GM12878 (cell line): ENCODE data around the gene SELPLG. TPM values are rescaled to one million over a fixed set of nuclear protein-coding genes. Genes with fewer than 3 reads are reported as not detected.

ENCODE experiments used
- ATAC-seq: fragments of 200-7000 bp; cut with Tn5 transposase; 3 replicates; pipeline ENCODE4 v1.9.1; 2020; ENCODE audit warnings: mild to moderate bottlenecking, moderate library complexity
- BruUV-seq: library from RNA; stranded (reverse); fragments of 400-500 nt; replicated peaks from 2 replicates; lab custom pipeline; 2021; lab: Mats Ljungman, UMichigan
- CTCF ChIA-PET: fragments of 300-600 bp; sonication (Branson Sonifier 250); formaldehyde crosslinking; extraction: SDS; loops from one replicate; lab custom pipeline; 2021; ENCODE audit warnings: inconsistent platforms; lab: Yijun Ruan, JAX
- POLR2A ChIA-PET: fragments of 350-600 bp; formaldehyde crosslinking; extraction: SDS; loops from one replicate; lab custom pipeline; 2021; ENCODE audit warnings: inconsistent platforms; lab: Charles Lee
- RAD21 ChIA-PET: fragments of 300-600 bp; sonication (Branson Sonifier 250); formaldehyde crosslinking; loops from one replicate; lab custom pipeline; 2023; ENCODE audit warnings: antibody characterized with exemption; ENCODE audit not compliant: unreplicated experiment; lab: Charles Lee
- SMC1A ChIA-PET: fragments of 300-600 bp; sonication (Branson Sonifier 250); formaldehyde crosslinking; loops from one replicate; lab custom pipeline; 2023; ENCODE audit not compliant: unreplicated experiment, uncharacterized antibody; lab: Charles Lee
- DNase-seq: peaks from one replicate; pipeline ENCODE4 v3.0.0-alpha.2; 2011; ENCODE audit warnings: low read depth, low spot score
- FAIRE-seq: peaks from 3 replicates; lab custom pipeline; 2011; peaks lifted over from hg19 to GRCh38; lab: Jason Lieb, UNC
- H2AFZ ChIP-seq: 2 replicates; pipeline ENCODE4 v1.6.0; 2011; ENCODE audit warnings: low read depth, low read length, control low read depth; ENCODE audit not compliant: control insufficient read depth
- H3K27ac ChIP-seq: 2 replicates; pipeline ENCODE4 v1.5.1; 2011; ENCODE audit warnings: control low read depth; ENCODE audit not compliant: control insufficient read depth, insufficient read depth
- H3K27me3 ChIP-seq, 2 experiments: replicated peaks in 1 of 2; 2 replicates each; pipeline versions ENCODE4 v1.6.0 to v1.6.1; 2011; ENCODE audit warnings: low read length in 1 of 2; ENCODE audit not compliant: control insufficient read depth in 2 of 2, insufficient read depth in 2 of 2
- H3K36me3 ChIP-seq, 2 experiments: 2 replicates each; pipeline ENCODE4 v1.5.1; 2011; ENCODE audit warnings: low read length in 1 of 2; ENCODE audit not compliant: control insufficient read depth in 2 of 2, insufficient read depth in 2 of 2
- H3K4me1 ChIP-seq: 2 replicates; pipeline ENCODE4 v1.6.1; 2011; ENCODE audit warnings: mild to moderate bottlenecking, low read length, moderate library complexity, mixed read lengths; ENCODE audit not compliant: control insufficient read depth, insufficient read depth
- H3K4me2 ChIP-seq: 2 replicates; pipeline ENCODE4 v1.6.0; 2011; ENCODE audit warnings: control low read depth; ENCODE audit not compliant: control insufficient read depth, insufficient read depth
- H3K4me3 ChIP-seq: fragments of 200-600 bp; sonication (generic); 2 replicates; pipeline ENCODE4 v1.5.1; 2016
- H3K79me2 ChIP-seq: 2 replicates; pipeline ENCODE4 v1.6.0; 2011; ENCODE audit warnings: low read length; ENCODE audit not compliant: control insufficient read depth, insufficient read depth
- H3K9ac ChIP-seq: 2 replicates; pipeline ENCODE4 v1.8.0; 2011; ENCODE audit warnings: low read length, control low read depth, mixed read lengths; ENCODE audit not compliant: control insufficient read depth, insufficient read depth
- H3K9me3 ChIP-seq: replicated peaks from 3 replicates; pipeline ENCODE4 v1.5.1; 2011; ENCODE audit warnings: mild to moderate bottlenecking, low read length; ENCODE audit not compliant: control insufficient read depth, insufficient read depth
- H4K20me1 ChIP-seq: 2 replicates; pipeline ENCODE4 v1.6.0; 2011; ENCODE audit not compliant: control insufficient read depth, insufficient read depth
- ATF7 ChIP-seq: fragments of 450-650 bp; IDR thresholded peaks from 2 replicates; pipeline ENCODE4 v1.6.1; 2016; ENCODE audit warnings: low read depth, mild to moderate bottlenecking
- E2F4 ChIP-seq: IDR thresholded peaks from 2 replicates; pipeline ENCODE4 v1.6.1; 2012; ENCODE audit warnings: low read depth, low read length, improper control_type of control experiment
- FOS ChIP-seq: IDR thresholded peaks from 3 replicates; pipeline ENCODE4 v1.6.1; 2011; ENCODE audit warnings: borderline replicate concordance; ENCODE audit not compliant: insufficient read length; ENCODE audit errors: extremely low read depth
- FOXK2 ChIP-seq: fragments of 450-650 bp; IDR thresholded peaks from 2 replicates; pipeline ENCODE4 v1.6.1; 2017; ENCODE audit warnings: mild to moderate bottlenecking, moderate library complexity
- KDM1A ChIP-seq: fragments of 200-600 bp; sonication (generic); IDR thresholded peaks from 2 replicates; pipeline ENCODE4 v1.6.1; 2016; ENCODE audit warnings: borderline replicate concordance
- NKRF ChIP-seq: fragments of 450-650 bp; conservative IDR thresholded peaks from 2 replicates; pipeline ENCODE4 v1.6.1; 2017; ENCODE audit warnings: mild to moderate bottlenecking, moderate library complexity
- POLR2AphosphoS2 ChIP-seq: IDR thresholded peaks from 2 replicates; pipeline ENCODE4 v1.6.1; 2011; ENCODE audit warnings: low read depth, mild to moderate bottlenecking, low read length, improper control_type of control experiment, moderate library complexity
- RBBP5 ChIP-seq: fragments of 200-600 bp; sonication (generic); conservative IDR thresholded peaks from 2 replicates; pipeline ENCODE4 v1.6.1; 2016
- SIX5 ChIP-seq: IDR thresholded peaks from 2 replicates; pipeline ENCODE4 v1.6.1; 2011; ENCODE audit warnings: mild to moderate bottlenecking, low read depth, low read length, moderate library complexity; ENCODE audit not compliant: severe bottlenecking
- WGBS: methylation state at CpG from one replicate; pipeline ENCODE4 v1.1.6; 2016; ENCODE audit warnings: low lambda C conversion rate; ENCODE audit not compliant: insufficient replicate concordance, insufficient coverage; ENCODE audit errors: missing lambda C conversion rate; 5-methylcytosine and 5-hydroxymethylcytosine counted together
- in situ Hi-C: fragments of 300-500 bp; cut with MboI; formaldehyde crosslinking; loops from 9 replicates; pipeline ENCODE4 v1.14.3; 2018; ENCODE audit warnings: mixed read lengths
- intact Hi-C: fragments of 100-400 bp; cut with micrococcal nuclease; formaldehyde crosslinking; loops from one replicate; pipeline ENCODE4 v1.14.2; 2022; ENCODE audit not compliant: unreplicated experiment
- polyA plus RNA-seq, 11 experiments: library from polyadenylated mRNA; depleted of rRNA in 4 of 11; unstranded in 6 of 11; stranded (reverse) in 5 of 11; fragments of >200 nt; fragmentation: Nextera tagmentation in 4 of 11; fragmentation: Illumina TruSeq in 1 of 11; extraction: Ambion mirVana in 4 of 11; extraction: Trizol in 1 of 11; gene quantifications; 1 replicate in 1 of 11; 2 replicates in 10 of 11; pipeline versions ENCODE4 v1.2.1 to v1.2.3, GENCODE V29; 2011 to 2016; ENCODE audit warnings: inconsistent platforms in 2 of 11, missing spikeins in 2 of 11, low read depth in 1 of 11
- total RNA-seq, 4 experiments: library from RNA; depleted of rRNA in 3 of 4; stranded (reverse); fragments of >200 nt in 3 of 4; fragmentation: Illumina TruSeq in 1 of 4; extraction: Trizol in 1 of 4; gene quantifications; 2 replicates each; pipeline versions ENCODE4 v1.2.1 to v1.2.3, GENCODE V29; 2013 to 2021

SELPLG gene
- total and polyA plus RNA-seq, 10 of the 15 experiments (the other 5 are each of a cell fraction or from before 2014, with no cell fraction given): 3.2 to 32.3 (median 23.9) TPM

GRCh38 chr12:108623577-108623976 is 10.1 kb downstream of the SELPLG start (continued):
- TF ChIP-seq NKRF (no peak), SIX5 (no peak), FOS (no peak), ATF7 (no peak), KDM1A (no peak), RBBP5 (no peak)

DNA sequence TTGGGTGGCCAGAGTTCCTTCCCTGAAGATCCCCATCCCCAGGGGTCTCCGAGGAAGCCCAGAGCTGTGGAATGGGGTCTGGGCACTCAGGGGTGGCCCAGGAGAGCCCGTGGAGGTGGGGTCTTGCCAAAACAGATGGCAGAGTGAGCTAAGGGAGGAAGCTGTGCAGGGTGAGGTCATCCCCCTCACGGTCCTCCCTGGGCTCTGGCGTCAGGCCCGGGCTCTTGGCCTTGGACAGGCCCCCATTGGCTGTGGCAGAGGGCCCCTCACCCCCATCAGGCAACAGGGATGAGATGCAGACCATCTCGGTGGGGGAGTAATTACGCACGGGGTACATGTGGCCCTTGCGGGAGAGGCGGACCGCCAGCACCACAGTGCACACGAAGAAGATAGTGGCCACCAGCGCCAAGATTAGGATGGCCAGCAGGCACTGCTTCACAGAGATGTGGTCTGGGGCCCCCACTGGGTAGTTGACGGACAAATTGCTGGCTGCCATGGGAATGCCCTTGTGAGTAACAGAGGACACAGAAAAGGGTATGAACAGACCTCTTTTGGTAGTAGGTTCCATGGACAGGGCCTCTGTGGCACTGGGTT is 10.7 kb downstream of the SELPLG start:
- BruUV-seq: no TSS peak
- in situ Hi-C loops: no loop called here
- intact Hi-C loops: no loop called here
- no peak overlapping the region for H3K9ac ChIP-seq
- H3K27me3 ChIP-seq: no peaks in the 10 kb centered on the region
- peaks cover 3 to 14% of the 10 kb centered on the region in 2 experiments; a peak in 3 of 4 replicates for H3K36me3 ChIP-seq
- RAD21 ChIA-PET: interaction anchor here (1.1 to 15.9 kb wide), 4 partner anchors 11 to 181 kb away, joined by 4 to 633 read pairs (median 114); partner anchors contain the start of genes ISCU, SART3 and SELPLG
- H3K9me3 ChIP-seq: no peaks in the 10 kb centered on the region; the same call in 2 of the 3 replicates
- no peak for ATAC-seq
- TF ChIP-seq POLR2AphosphoS2 (no peak), E2F4 (no peak), FOXK2 (no peak)
- no peak overlapping the region for H3K4me3 ChIP-seq
- no peak overlapping the region for H3K4me2 ChIP-seq
- H2AFZ ChIP-seq: no peak overlapping the region
- 91% methylated on average over 14 of the region's 14 CpGs for WGBS
- H3K27ac ChIP-seq: no peak overlapping the region
- H3K4me1 ChIP-seq: peaks cover 22% of the 10 kb centered on the region
- SMC1A ChIA-PET: interaction anchor here (1.0 to 11.4 kb wide), 4 partner anchors 41 to 181 kb away, joined by 3 to 718 read pairs (median 34); partner anchors contain the start of genes ISCU and SART3
- POLR2A ChIA-PET: interaction anchor here (0.9 to 8.2 kb wide), 3 partner anchors 11 to 55 kb away, joined by 3 to 211 read pairs (median 5); partner anchors contain the start of genes ISCU and SELPLG
- DNase-seq: no peak
- CTCF ChIA-PET: interaction anchor here (9.0 to 17.2 kb wide), 2 partner anchors 13 to 55 kb away, joined by 156 to 866 read pairs; partner anchors contain the start of genes ISCU, SART3 and SELPLG
- H3K79me2 ChIP-seq: no peaks in the 10 kb centered on the region
- FAIRE-seq: no peak
- H4K20me1 ChIP-seq: no peaks in the 10 kb centered on the region
